GM18517 (cell line): ENCODE data around the gene PCDHGB6.
"Not testable (repeated sequence)": the region's sequence is repeated elsewhere in the genome, so short reads cannot be mapped to it uniquely, and the experiment has no call there.

Source experiments
- ATAC-seq: cut with Tn5 transposase; IDR thresholded peaks from one replicate; pipeline ENCODE4 v1.9.1; 2021; ENCODE audit warnings: mild to moderate bottlenecking, moderate library complexity; ENCODE audit not compliant: unreplicated experiment

Gene PCDHGB6

DNA sequence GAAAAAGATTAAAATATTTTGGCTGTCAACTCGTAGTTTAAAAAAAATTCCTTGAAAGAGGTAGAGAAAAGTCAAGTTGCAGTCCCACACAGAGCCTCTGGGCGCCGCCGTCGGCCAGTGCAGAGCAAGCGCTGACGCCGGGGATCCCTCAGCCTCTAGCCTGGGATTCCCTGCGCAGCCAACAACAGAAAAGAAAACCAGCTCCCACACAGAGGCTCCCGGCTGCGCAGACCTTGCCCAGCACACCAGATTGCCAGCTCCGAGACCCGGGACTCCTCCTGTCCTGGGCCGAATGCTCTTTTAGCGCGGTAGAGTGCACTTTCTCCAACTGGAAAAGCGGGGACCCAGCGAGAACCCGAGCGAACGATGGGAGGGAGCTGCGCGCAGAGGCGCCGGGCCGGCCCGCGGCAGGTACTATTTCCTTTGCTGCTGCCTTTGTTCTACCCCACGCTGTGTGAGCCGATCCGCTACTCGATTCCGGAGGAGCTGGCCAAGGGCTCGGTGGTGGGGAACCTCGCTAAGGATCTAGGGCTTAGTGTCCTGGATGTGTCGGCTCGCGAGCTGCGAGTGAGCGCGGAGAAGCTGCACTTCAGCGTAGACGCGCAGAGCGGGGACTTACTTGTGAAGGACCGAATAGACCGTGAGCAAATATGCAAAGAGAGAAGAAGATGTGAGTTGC, 9.8 kb downstream of the PCDHGB6 start, which contains the start of gene PCDHGB7:
Gene PCDHGB7 (plus strand): TSS at position 184 of the 679 bp plus-strand sequence. CDS start 183 bp downstream, at position 367.
- peak; percentile 76 for ATAC-seq

DNA sequence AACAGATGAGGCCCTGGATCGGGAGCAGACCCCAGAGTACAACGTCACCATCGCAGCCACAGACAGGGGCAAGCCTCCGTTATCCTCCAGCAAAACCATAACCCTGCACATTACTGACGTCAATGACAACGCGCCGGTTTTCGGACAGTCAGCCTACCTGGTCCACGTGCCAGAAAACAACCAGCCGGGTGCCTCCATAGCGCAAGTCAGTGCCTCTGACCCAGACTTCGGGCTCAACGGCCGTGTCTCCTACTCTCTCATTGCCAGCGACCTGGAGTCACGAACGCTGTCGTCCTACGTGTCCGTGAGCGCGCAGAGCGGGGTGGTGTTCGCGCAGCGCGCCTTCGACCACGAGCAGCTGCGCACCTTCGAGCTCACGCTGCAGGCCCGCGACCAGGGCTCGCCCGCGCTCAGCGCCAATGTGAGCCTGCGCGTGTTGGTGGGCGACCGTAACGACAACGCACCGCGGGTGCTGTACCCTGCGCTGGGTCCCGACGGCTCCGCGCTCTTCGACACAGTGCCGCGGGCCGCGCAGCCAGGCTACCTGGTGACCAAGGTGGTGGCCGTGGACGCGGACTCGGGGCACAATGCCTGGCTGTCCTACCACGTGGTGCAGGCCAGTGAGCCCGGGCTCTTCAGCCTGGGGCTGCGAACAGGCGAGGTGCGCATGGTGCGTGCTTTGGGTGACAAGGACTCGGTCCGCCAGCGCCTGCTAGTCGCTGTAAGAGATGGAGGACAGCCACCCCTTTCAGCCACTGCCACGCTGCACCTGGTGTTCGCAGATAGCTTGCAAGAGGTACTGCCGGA, 11.5 kb downstream of the PCDHGB6 start:
- ATAC-seq = no peak

DNA sequence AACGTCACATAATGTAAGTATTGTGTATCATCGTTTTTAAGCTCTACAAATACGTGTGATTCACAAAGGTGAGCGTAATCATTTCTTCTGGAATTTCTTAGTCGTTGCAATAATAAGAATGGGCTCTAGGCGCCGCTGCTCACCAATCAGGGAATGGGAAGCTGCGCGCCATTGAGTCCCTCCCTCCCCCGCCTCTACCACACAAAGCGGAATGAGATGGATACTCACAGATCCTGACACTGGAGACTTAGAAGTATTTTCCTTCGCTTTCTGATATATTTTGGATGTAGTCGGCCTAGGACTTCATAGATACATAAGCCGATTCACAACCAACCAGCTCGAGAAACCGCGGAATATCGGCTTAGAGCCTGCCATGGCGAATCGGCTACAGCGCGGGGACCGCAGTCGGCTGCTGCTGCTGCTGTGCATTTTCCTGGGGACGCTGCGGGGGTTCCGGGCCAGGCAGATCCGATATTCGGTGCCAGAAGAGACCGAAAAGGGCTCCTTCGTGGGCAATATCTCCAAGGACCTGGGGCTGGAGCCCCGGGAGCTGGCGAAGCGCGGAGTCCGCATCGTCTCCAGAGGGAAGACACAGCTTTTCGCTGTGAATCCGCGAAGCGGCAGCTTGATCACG, 13.2 kb downstream of the PCDHGB6 start, which contains the start of gene PCDHGA11:
Gene PCDHGA11 (plus strand): TSS at position 197 of the 634 bp plus-strand sequence. CDS start 177 bp downstream, at position 374.
- ATAC-seq = no peak

DNA sequence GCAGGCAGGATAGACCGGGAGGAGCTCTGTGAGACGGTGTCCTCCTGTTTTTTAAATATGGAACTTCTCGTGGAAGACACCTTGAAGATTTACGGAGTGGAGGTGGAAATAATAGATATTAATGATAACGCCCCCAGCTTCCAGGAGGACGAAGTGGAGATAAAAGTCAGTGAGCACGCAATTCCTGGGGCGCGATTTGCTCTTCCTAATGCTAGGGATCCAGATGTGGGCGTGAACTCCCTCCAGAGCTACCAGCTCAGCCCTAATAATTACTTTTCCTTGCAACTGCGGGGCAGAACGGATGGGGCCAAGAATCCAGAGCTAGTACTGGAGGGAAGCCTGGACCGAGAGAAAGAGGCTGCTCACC, 13.7 kb downstream of the PCDHGB6 start:
- ATAC-seq = no peak

- ATAC-seq = no peak
These were observed 15.0 kb downstream of the PCDHGB6 start for GRCh38 chr5:141422742-141423291.

- no peak for ATAC-seq
These were observed 20.1 kb downstream of the PCDHGB6 start for GRCh38 chr5:141427783-141428426.

DNA sequence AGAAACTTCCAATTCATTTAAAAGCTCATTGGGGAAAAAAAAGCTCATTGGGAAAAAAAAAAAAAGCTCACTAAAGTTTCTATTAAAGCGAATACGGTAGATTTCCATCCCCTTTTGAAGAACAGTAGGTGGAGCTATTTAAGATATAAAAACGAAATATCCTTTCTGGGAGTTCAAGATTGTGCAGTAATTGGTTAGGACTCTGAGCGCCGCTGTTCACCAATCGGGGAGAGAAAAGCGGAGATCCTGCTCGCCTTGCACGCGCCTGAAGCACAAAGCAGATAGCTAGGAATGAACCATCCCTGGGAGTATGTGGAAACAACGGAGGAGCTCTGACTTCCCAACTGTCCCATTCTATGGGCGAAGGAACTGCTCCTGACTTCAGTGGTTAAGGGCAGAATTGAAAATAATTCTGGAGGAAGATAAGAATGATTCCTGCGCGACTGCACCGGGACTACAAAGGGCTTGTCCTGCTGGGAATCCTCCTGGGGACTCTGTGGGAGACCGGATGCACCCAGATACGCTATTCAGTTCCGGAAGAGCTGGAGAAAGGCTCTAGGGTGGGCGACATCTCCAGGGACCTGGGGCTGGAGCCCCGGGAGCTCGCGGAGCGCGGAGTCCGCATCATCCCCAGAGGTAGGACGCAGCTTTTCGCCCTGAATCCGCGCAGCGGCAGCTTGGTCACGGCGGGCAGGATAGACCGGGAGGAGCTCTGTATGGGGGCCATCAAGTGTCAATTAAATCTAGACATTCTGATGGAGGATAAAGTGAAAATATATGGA, 22.7 kb downstream of the PCDHGB6 start, which contains the start of gene PCDHGA12:
Gene PCDHGA12 (plus strand): TSS at position 176 of the 782 bp plus-strand sequence. CDS start 253 bp downstream, at position 429.
- no peak for ATAC-seq

DNA sequence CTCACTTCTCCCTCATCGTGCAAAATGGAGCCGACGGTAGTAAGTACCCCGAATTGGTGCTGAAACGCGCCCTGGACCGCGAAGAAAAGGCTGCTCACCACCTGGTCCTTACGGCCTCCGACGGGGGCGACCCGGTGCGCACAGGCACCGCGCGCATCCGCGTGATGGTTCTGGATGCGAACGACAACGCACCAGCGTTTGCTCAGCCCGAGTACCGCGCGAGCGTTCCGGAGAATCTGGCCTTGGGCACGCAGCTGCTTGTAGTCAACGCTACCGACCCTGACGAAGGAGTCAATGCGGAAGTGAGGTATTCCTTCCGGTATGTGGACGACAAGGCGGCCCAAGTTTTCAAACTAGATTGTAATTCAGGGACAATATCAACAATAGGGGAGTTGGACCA, 23.5 kb downstream of the PCDHGB6 start:
- ATAC-seq = no peak

GRCh38 chr5:141432308-141432707, 24.5 kb downstream of the PCDHGB6 start:
- not testable (repeated sequence) for ATAC-seq

GRCh38 chr5:141432726-141433125, 24.9 kb downstream of the PCDHGB6 start:
- not testable (repeated sequence) for ATAC-seq

GRCh38 chr5:141434006-141434405, 26.2 kb downstream of the PCDHGB6 start:
- no peak for ATAC-seq

- no peak for ATAC-seq
These were observed 29.4 kb downstream of the PCDHGB6 start for GRCh38 chr5:141437221-141437620.

DNA sequence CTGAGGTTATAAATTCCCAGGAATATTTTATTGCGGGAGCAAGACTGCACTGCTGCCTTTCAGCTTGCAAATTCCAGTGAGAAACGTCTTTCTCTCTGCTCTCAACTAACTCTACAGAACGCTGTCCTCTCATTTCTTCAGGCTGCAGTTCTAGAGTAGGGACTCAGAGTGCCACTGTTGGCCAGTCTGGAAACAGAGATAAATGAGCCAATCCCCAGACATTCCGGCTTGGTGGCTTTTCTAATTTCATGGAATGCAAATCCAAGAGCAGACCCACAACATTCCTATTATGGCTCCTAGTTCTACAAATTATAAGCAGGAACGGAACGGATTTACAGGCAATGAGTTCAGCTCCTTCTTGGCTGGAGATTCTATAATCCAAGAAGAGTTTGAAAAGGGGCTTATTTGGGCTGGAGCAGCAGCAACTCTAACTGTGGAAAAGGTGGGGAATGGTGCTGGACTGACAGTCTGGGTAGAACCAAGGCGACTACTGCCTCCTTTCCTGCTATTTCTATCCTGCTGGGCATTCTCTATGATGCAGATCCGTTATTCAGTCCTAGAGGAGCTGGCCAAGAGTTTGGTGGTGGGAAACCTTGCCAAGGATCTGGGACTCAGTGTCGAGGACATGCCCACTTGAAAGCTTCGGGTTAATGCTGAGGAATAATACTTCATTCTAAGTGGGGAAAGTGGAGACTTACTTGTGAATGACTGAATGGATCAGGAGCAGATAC, 31.8 kb downstream of the PCDHGB6 start:
- no peak for ATAC-seq

- no peak for ATAC-seq
These were observed 32.5 kb downstream of the PCDHGB6 start for GRCh38 chr5:141440341-141440740.

DNA sequence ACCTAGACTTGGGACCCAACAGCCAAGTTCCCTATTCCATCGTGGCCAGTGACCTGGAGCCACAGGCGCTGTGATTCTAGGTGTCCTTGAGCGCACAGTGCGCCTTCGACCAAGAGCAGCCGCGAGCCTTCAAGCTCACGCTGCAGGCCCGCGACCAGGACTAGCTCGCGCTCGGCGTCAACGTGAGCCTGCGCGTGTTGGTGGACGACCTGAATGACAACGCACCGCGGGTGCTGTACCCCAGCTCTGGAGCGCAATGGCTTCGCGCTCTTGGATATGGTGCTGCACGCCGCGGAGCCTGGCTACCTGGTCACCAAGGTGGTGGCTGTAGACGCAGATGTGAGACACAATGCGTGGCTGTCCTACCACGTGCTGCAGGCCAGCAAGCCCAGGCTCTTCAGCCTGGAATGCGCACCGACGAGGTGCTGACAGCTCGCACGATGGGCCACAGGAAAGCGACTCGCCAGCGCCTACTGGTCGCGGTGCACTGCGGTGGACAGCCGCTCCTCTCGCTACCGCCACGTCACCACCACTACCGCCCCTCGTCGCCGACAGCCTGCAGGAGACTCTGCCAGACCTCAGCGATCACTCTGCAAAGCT, 33.9 kb downstream of the PCDHGB6 start:
- no peak for ATAC-seq
